GM12864 (cell line): ENCODE measurements around the gene CTDSPL.

Experiments used
- DNase-seq: peaks from one replicate; pipeline ENCODE4 v3.0.0-alpha.2; 2011; ENCODE audit warnings: low read depth
- H3K4me3 ChIP-seq: 2 replicates; pipeline ENCODE4 v1.5.1; 2011; ENCODE audit warnings: mild to moderate bottlenecking, low read depth, low read length, control low read depth
- TF ChIP-seq, protein P1 (sequence below): IDR thresholded peaks from 2 replicates; pipeline ENCODE4 v1.5.1; 2011; ENCODE audit warnings: low read depth, mild to moderate bottlenecking, moderate library complexity, low read length, control low read depth, inconsistent platforms; ENCODE audit errors: missing control alignments

Gene CTDSPL

DNA sequence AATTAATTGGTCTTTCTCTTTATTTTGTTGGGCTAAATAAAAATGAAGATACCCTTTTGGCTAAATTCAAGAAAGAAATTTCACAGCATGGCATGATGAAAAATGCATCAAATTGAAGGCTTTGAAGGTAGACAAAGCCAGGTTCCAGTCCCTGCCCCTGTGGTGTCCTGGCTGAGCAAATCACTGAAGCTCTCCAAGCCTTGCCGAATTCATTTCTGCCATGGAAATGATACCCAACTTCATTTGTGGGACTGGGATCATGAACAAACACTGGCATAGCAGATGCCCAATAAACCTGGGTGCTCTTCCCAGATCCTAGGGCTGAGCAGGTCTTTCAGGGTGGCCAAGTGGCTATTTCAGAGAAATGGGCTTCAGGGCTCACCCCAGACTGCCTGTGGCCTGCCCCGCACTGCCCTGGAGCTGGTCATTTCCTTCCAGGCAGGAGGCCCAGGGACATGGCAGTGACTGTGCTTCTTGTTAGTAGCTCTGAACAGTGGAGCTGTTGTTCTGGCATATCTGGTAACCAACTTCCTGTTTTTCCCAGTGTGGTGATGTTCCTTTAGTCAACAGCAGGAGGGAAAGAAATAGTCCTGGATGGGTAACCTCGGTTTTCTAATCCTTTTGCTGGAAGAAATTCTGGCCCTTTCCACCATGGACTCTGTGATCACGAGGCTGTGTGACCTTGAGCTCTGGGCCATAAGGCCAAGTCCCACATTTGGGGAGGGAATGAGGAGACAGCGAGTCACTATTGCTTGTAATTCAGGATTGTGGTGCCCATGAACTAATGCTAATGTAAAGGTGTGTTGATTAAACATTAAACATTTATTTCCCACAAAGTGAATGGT is 47.6 kb downstream of the CTDSPL start:
- no peak overlapping the region for H3K4me3 ChIP-seq
- no peak for DNase-seq
- TF ChIP-seq, protein P1, sequence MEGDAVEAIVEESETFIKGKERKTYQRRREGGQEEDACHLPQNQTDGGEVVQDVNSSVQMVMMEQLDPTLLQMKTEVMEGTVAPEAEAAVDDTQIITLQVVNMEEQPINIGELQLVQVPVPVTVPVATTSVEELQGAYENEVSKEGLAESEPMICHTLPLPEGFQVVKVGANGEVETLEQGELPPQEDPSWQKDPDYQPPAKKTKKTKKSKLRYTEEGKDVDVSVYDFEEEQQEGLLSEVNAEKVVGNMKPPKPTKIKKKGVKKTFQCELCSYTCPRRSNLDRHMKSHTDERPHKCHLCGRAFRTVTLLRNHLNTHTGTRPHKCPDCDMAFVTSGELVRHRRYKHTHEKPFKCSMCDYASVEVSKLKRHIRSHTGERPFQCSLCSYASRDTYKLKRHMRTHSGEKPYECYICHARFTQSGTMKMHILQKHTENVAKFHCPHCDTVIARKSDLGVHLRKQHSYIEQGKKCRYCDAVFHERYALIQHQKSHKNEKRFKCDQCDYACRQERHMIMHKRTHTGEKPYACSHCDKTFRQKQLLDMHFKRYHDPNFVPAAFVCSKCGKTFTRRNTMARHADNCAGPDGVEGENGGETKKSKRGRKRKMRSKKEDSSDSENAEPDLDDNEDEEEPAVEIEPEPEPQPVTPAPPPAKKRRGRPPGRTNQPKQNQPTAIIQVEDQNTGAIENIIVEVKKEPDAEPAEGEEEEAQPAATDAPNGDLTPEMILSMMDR: no peak

DNA sequence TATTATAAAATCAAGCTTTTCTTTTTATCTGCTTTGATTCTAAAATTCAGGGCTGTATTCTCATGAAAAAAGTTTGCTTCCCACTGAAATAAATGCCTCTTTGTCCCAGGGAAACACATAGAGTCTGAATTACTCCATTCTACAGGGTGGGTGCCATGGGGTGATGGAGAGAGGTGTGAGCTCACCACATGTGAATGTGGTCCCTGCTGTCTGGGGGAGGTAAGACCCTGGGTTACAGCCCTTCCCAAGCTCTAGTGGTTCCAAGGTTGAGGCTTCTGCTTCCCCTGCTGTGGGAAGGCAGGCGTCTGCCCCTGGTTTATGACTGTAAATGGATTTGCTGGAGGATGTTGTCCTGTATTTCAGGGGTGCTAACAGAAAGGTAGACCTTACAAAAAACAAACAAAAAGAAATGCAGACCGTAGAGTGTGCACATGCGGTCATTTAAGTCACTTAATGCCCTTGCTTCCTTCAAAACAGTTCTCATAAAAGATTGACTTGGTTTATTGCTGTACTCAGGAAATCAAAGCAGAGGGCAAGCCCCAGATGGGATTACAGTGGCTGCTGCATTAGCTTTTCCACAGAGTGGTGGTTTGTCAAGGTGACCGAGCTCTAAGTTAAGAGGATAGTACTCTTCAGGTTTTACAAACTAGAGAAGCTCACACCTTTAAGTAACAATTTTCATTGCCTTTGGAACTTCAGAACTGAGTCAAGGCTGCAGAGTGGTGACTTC is 49.2 kb downstream of the CTDSPL start:
- no peak for DNase-seq
- no peak overlapping the region for H3K4me3 ChIP-seq
- TF ChIP-seq, protein P1: no peak

DNA sequence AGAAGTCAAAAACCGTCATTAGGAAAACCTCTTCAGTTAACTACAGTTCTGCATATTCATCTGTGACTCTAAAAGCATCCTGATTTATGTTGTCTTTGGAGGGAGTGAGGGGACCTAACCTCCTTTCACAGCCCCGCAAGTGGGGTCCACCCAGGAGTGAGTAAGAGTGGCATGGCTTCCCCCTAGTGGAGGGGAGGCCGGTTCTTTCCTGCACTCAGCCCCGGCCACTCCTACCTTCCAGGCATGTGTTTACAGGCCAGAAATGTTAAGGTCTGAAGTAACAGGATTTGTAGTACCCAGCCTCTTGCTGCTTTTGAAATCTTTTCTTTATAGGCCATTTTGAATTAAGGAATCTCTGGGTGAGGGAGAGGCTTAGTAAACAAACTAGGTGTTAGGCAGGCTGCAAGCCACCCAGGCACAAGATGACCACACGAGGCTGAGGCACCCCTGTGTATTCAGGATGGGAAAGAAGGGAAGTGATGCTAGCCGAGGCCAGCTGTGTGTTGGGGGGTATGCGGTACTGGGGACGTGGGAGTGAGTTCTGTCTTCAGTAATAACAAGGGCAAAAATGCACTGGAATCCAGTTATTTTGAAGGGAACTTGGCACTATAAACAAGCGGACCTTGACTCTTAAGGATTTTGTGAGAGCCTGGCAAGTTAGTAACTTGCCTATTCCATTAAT is 50.5 kb downstream of the CTDSPL start:
- DNase-seq: no peak
- no peak overlapping the region for H3K4me3 ChIP-seq
- TF ChIP-seq, protein P1: peak; percentile 19

DNA sequence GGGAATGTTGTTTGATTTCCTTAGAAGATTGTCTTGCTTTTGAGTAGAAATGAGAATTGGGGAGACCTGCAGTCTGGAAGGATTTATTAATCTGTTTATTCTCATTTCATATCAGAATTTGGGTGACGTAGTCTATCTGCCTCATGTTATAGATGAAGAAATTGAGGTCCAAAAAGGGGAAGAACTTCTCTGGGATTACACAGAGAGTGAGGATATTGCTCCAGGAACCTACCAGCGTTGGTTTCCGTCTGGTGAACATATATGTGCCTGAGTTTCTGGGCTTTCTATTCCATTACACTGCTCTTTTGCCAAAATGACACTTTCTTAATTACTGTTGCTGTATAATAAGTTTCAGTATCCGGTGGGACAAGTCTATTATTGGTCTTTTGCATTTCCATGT is 51.8 kb downstream of the CTDSPL start:
- no peak for DNase-seq
- no peak overlapping the region for H3K4me3 ChIP-seq
- TF ChIP-seq, protein P1: no peak

DNA sequence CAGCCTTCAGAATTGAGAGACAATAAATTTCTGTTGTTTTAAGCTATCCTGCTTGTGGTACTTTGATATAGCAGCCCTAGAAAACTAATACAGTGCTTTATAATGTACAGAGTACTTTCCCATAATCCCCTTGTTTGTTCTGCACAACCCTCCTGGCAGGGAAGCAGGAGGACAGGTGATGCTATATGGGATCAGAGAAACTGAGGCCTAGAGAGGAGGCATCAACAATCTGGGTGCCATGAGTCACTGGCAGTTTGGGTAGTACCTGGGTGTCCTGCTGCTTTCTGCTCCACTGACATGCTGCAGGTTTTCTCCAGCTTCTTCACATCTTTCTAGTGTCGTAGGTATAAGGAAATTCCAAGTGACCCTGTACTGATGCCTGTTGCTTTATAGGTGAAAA is 55.0 kb downstream of the CTDSPL start:
- no peak for DNase-seq
- no peak overlapping the region for H3K4me3 ChIP-seq
- TF ChIP-seq, protein P1: no peak

DNA sequence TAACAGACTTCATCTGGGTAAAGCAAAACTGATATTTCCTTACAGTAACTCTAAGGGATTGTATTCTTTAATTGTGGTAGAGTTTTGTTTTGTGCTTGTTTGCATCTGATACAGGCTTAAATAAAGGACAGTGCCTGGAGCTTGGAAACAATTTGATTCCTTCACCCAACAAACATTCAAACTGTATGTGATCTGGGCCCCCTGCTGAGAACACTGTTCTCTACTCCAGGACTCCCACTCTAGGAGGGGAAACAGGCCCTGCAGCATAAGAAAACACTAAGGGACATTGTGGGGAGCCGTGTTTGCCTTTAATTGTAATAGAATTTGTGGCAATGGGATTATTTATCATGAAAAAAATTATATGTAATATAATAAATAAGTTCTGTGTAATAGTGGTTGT is 56.9 kb downstream of the CTDSPL start:
- TF ChIP-seq, protein P1: no peak
- no peak overlapping the region for H3K4me3 ChIP-seq

More for the DNA sequence above, 56.9 kb downstream of the CTDSPL start:
- DNase-seq: no peak
